Breast epithelium (tissue), 4 donors: ENCODE measurements around the gene BCAS3. TPM values are rescaled to one million over a fixed set of nuclear protein-coding genes. Genes with fewer than 3 reads are reported as not detected.

ENCODE experiments used
- DNase-seq, 2 donors: peaks; one replicate each; pipeline ENCODE4 v3.0.0-alpha.2; 2019; ENCODE audit warnings: low spot score in 2 of 2
- H3K27ac ChIP-seq, 2 donors: fragments of 200-600 bp; sonication (generic) in 1 of 2; one replicate each; pipeline ENCODE4 v1.5.1; 2016 to 2019; ENCODE audit warnings: mild to moderate bottlenecking in 1 of 2
- H3K27me3 ChIP-seq, 2 donors: fragments of 200-600 bp; sonication (generic) in 1 of 2; one replicate each; pipeline versions ENCODE4 v1.5.1 to v1.6.0; 2017 to 2019; ENCODE audit warnings: control low read depth in 1 of 2, mild to moderate bottlenecking in 1 of 2
- H3K36me3 ChIP-seq: fragments of 200-600 bp; one replicate; pipeline ENCODE4 v1.5.1; 2019
- H3K4me1 ChIP-seq, 2 donors: fragments of 200-600 bp; sonication (generic); one replicate each; pipeline ENCODE4 v1.5.1; 2016 to 2019; ENCODE audit warnings: control low read depth in 1 of 2
- H3K4me3 ChIP-seq, 3 donors: fragments of 200-600 bp; sonication (generic); 1 replicate in 2 of 3; 2 replicates in 1 of 3; pipeline ENCODE4 v1.5.1; 2016 to 2019; ENCODE audit warnings: mild to moderate bottlenecking in 3 of 3, moderate library complexity in 2 of 3
- H3K9me3 ChIP-seq, 2 donors: fragments of 200-600 bp; sonication (generic) in 1 of 2; one replicate each; pipeline ENCODE4 v1.5.1; 2016 to 2019; ENCODE audit warnings: control low read depth in 1 of 2
- POLR2A ChIP-seq: fragments of 450-650 bp; IDR thresholded peaks from one replicate; pipeline ENCODE4 v1.6.1; 2016; ENCODE audit warnings: antibody characterized with exemption, mild to moderate bottlenecking, moderate library complexity
- POLR2AphosphoS5 ChIP-seq, 3 donors: sonication (generic); formaldehyde crosslinking; IDR thresholded peaks; one replicate each; pipeline ENCODE4 v1.6.1; 2017; ENCODE audit warnings: antibody characterized with exemption in 3 of 3
- intact Hi-C: fragments of 100-400 bp; cut with DNase I; formaldehyde crosslinking; loops from one replicate; pipeline ENCODE4 v1.15.1; 2023; ENCODE audit warnings: low total_unique reads
- total RNA-seq, 3 donors: library from RNA; depleted of rRNA; stranded (reverse); fragments of >200 nt; gene quantifications; one replicate each; pipeline ENCODE4 v1.1.0, GENCODE V29; 2016
- TF ChIP-seq, protein P1 (sequence below), 3 donors: fragments of 450-650 bp; IDR thresholded peaks; one replicate each; pipeline ENCODE4 v1.5.1; 2016 to 2017; ENCODE audit warnings: antibody characterized with exemption in 3 of 3, mild to moderate bottlenecking in 3 of 3, moderate library complexity in 3 of 3

Gene BCAS3
- total RNA-seq, 3 donors from 2014 or later: 30.8 to 47.9 (median 31.2) TPM

DNA sequence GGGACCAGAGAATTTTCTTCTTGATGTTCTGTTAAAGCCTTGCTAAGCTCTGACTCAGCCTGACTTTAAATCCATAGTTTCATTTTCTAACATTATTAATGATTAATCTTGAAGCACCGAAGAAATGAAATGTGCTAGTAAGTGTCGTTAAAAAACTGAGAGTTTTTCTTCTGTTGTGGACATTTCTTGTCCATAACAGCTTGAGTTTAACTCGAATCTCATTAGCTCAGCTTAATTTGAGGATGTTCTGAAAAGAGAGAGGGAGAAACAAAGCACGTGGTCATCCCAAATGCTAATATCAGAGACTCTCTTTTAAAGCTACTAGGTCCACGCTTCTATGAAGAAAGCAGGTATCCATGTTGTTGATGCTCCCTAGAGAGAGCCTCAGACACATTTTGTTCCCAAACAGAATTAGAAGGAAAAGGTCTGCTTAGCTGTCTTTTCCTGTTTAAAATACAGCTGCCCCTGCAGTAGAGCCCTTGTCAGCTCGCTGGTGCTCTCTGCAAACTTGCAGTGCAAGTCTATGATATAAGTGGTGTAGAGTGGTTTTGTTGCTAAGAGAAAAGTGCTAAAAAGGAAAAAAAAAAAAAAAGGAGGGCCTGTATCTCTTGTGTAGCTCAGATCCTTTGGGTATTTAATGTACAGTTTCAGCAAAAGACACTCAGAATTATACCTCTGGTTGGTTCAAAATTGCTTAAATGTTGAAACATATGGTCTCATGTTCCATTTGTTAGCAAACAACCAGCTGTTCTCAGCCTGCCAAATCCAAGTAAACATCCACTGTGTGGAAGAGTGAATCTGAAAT is 530.9 kb downstream of the BCAS3 start:
- H3K27me3 ChIP-seq: no peaks in the 10 kb centered on the region
- TF ChIP-seq POLR2A (no peak), POLR2AphosphoS5 (IDR thresholded peaks at IDR 0.05) (no peak)
- TF ChIP-seq, protein P1, sequence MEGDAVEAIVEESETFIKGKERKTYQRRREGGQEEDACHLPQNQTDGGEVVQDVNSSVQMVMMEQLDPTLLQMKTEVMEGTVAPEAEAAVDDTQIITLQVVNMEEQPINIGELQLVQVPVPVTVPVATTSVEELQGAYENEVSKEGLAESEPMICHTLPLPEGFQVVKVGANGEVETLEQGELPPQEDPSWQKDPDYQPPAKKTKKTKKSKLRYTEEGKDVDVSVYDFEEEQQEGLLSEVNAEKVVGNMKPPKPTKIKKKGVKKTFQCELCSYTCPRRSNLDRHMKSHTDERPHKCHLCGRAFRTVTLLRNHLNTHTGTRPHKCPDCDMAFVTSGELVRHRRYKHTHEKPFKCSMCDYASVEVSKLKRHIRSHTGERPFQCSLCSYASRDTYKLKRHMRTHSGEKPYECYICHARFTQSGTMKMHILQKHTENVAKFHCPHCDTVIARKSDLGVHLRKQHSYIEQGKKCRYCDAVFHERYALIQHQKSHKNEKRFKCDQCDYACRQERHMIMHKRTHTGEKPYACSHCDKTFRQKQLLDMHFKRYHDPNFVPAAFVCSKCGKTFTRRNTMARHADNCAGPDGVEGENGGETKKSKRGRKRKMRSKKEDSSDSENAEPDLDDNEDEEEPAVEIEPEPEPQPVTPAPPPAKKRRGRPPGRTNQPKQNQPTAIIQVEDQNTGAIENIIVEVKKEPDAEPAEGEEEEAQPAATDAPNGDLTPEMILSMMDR (IDR thresholded peaks at IDR 0.05): no peak
- H3K9me3 ChIP-seq: no peaks in the 10 kb centered on the region
- no peak for DNase-seq
- H3K4me3 ChIP-seq: peak overlapping the region in 2 of 3 donors; percentile 13 to 43
- H3K36me3 ChIP-seq: no peaks in the 10 kb centered on the region
- H3K27ac ChIP-seq: peak overlapping the region; percentile 31 to 39
- intact Hi-C loops: no loop called here
- H3K4me1 ChIP-seq: no peaks in the 10 kb centered on the region

DNA sequence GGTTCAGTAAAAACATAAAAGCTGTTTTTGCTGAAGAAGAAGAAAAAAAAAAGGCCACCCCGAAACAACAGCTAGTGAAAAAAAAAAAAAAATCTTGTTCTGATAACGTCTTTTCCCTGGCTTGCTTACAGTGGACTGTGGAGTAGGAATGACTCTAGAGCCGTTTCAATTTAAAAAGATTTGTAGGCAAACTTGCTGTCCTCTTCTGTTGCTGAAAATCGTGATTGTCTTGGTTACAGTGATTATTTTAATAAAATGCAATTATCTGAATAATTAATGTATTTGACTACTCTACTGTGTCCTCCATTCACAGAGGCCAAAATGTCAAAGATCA is 531.4 kb downstream of the BCAS3 start:
- Histone ChIP-seq H3K4me1 (no peaks in the 10 kb centered on the region), H3K4me3 (peak overlapping the region in 1 of 3 donors; percentile 2), H3K36me3 (no peaks in the 10 kb centered on the region), H3K27ac (peak overlapping the region; percentile 32 to 51), H3K9me3 (no peaks in the 10 kb centered on the region), H3K27me3 (no peaks in the 10 kb centered on the region)
- TF ChIP-seq POLR2AphosphoS5 (IDR thresholded peaks at IDR 0.05): no peak
- TF ChIP-seq POLR2A: no peak
- TF ChIP-seq, protein P1 (IDR thresholded peaks at IDR 0.05): no peak
- no peak for DNase-seq
- intact Hi-C loops: no loop called here

DNA sequence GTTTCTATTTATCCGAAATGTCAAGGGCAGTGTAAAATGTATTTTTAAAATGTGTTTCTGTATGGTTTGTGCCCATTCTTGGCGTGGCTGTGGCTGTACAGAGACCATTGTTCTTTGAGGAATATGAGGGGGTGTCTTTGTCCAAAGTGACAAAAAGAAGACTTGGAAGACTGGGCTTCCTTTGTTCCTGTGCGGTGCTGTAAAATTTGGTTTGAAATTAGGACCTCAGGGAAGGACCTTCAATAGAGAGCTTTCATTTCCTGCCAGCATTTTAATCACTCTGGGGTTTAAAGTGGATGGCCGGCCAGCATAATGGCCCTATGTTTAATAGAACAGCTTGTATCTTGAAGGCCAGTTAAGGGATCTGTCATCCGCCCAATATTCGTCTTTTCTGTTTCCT is 531.9 kb downstream of the BCAS3 start:
- peak overlapping the region; percentile 32 to 51 for H3K27ac ChIP-seq
- intact Hi-C loops: no loop called here
- H3K9me3 ChIP-seq: no peaks in the 10 kb centered on the region
- no peaks in the 10 kb centered on the region for H3K27me3 ChIP-seq
- H3K4me1 ChIP-seq: no peaks in the 10 kb centered on the region
- no peaks in the 10 kb centered on the region for H3K36me3 ChIP-seq
- H3K4me3 ChIP-seq: peak overlapping the region in 1 of 3 donors; percentile 2
- TF ChIP-seq POLR2A (no peak), POLR2AphosphoS5 (IDR thresholded peaks at IDR 0.05) (no peak)
- TF ChIP-seq, protein P1 (IDR thresholded peaks at IDR 0.05): no peak
- DNase-seq: no peak

DNA sequence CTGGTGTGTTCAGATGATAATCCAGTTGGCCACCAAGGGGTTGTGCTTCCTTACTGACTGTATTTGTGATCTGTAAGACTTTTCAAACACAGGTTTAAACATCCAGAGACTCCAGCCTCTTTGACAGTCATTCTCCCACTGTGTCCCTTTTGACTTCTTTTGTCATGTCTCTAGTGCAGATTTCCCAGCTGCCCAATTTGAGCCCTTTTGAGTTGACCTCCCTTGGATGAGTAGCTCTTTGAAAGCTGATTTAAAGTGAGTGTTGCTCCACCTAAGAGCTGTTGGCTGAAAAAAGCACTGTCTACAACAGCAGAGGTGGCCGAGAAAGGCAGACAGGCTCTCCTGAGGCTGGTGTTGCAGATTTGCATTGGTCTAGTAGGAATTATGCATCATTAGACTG is 533.6 kb downstream of the BCAS3 start:
- no peaks in the 10 kb centered on the region for H3K4me1 ChIP-seq
- H3K4me3 ChIP-seq: no peak overlapping the region
- intact Hi-C loops: no loop called here
- H3K36me3 ChIP-seq: no peaks in the 10 kb centered on the region
- TF ChIP-seq POLR2AphosphoS5 (IDR thresholded peaks at IDR 0.05) (no peak), POLR2A (no peak)
- TF ChIP-seq, protein P1 (IDR thresholded peaks at IDR 0.05): no peak
- H3K27me3 ChIP-seq: no peaks in the 10 kb centered on the region
- H3K27ac ChIP-seq: no peak overlapping the region
- DNase-seq: no peak
- no peaks in the 10 kb centered on the region for H3K9me3 ChIP-seq

DNA sequence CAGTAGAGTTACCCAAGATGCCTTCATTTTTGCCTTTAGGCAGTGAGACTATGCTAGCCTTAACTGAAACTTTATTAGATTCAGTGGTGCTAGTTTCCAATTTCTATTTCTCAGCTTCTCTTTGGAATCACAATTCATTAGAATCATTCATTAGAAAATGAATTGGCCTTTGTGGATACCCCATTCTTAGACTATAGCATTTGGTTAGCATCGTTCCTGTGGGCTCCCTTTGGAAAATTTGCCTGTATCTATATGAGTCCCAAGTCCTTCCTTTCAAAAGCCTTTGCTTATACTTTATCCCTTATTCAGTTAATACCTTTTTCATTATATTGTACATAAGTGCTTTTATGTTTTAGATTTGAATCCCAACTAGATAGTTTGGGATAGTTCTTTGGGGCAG is 535.0 kb downstream of the BCAS3 start:
- Histone ChIP-seq H3K9me3 (no peaks in the 10 kb centered on the region), H3K27me3 (no peaks in the 10 kb centered on the region), H3K4me1 (no peaks in the 10 kb centered on the region), H3K36me3 (no peaks in the 10 kb centered on the region), H3K27ac (no peak overlapping the region), H3K4me3 (no peak overlapping the region)
- no peak for TF ChIP-seq POLR2A
- TF ChIP-seq, protein P1 (IDR thresholded peaks at IDR 0.05): no peak
- TF ChIP-seq POLR2AphosphoS5 (IDR thresholded peaks at IDR 0.05): no peak
- no peak for DNase-seq
- intact Hi-C loops: no loop called here
